CD4-positive, alpha-beta T cell (primary cell): ENCODE measurements around the gene GPX3. TPM values are rescaled to one million over a fixed set of nuclear protein-coding genes. Genes with fewer than 3 reads are reported as not detected.

Experiments used
- ATAC-seq: fragments of 200-7000 bp; cut with Tn5 transposase; one replicate; pipeline ENCODE4 v1.10.0; 2022; ENCODE audit warnings: mild to moderate bottlenecking; ENCODE audit not compliant: poor library complexity
- CTCF ChIA-PET: fragments of 350-600 bp; sonication (Branson Sonifier 250); formaldehyde crosslinking; loops from one replicate; lab custom pipeline; 2021; ENCODE audit warnings: antibody characterized with exemption, inconsistent platforms; lab: Charles Lee
- POLR2A ChIA-PET: fragments of 350-600 bp; sonication (Branson Sonifier 250); formaldehyde crosslinking; loops from one replicate; lab custom pipeline; 2021; ENCODE audit warnings: antibody characterized with exemption, inconsistent platforms; lab: Charles Lee
- DNase-seq, 14 experiments: peaks; one replicate each; pipeline ENCODE4 v3.0.0-alpha.2; 2013 to 2020; ENCODE audit warnings: mixed read lengths in 2 of 14
- H3K27ac ChIP-seq, 2 donors: one replicate each; pipeline versions ENCODE4 v1.5.1 to v1.7.0; 2013; ENCODE audit warnings: low read length in 2 of 2, low read depth in 1 of 2, mild to moderate bottlenecking in 1 of 2
- H3K27me3 ChIP-seq, 2 experiments: 1 replicate in 1 of 2; 2 replicates in 1 of 2; pipeline versions ENCODE4 v1.6.1 to v1.7.0; 2013; ENCODE audit warnings: low read length in 2 of 2, control low read depth in 1 of 2, mild to moderate bottlenecking in 1 of 2, moderate library complexity in 1 of 2; ENCODE audit not compliant: insufficient read depth in 2 of 2, control insufficient read depth in 1 of 2
- H3K36me3 ChIP-seq: one replicate; pipeline ENCODE4 v1.6.1; 2013; ENCODE audit warnings: low read length, control low read depth; ENCODE audit not compliant: insufficient read depth
- H3K4me1 ChIP-seq: one replicate; pipeline ENCODE4 v1.6.1; 2013; ENCODE audit warnings: low read length, control low read depth; ENCODE audit not compliant: insufficient read depth
- H3K4me3 ChIP-seq: one replicate; pipeline ENCODE4 v1.5.1; 2013; ENCODE audit warnings: mild to moderate bottlenecking, low read length, moderate library complexity
- H3K9me3 ChIP-seq, 2 experiments: 1 replicate in 1 of 2; 2 replicates in 1 of 2; pipeline versions ENCODE4 v1.6.1 to v1.7.0; 2013; ENCODE audit warnings: low read length in 2 of 2, mild to moderate bottlenecking in 2 of 2, control low read depth in 1 of 2, moderate library complexity in 1 of 2; ENCODE audit not compliant: control insufficient read depth in 1 of 2, insufficient read depth in 1 of 2
- H3K27ac Mint-ChIP-seq: one replicate; pipeline ENCODE4 v1.8.0; 2020; ENCODE audit warnings: mixed read lengths
- H3K27me3 Mint-ChIP-seq: one replicate; pipeline ENCODE4 v1.8.0; 2021; ENCODE audit warnings: mixed read lengths
- H3K36me3 Mint-ChIP-seq: one replicate; pipeline ENCODE4 v1.8.0; 2021; ENCODE audit warnings: low read depth, mixed read lengths
- H3K4me1 Mint-ChIP-seq: one replicate; pipeline ENCODE4 v1.8.0; 2021; ENCODE audit warnings: low read depth, mixed read lengths
- H3K4me3 Mint-ChIP-seq: one replicate; pipeline ENCODE4 v1.8.0; 2020; ENCODE audit warnings: mild to moderate bottlenecking, mixed read lengths
- H3K9me3 Mint-ChIP-seq: one replicate; pipeline ENCODE4 v1.8.0; 2020; ENCODE audit warnings: mixed read lengths
- intact Hi-C, 2 experiments: fragments of 100-400 bp; cut with DNase I in 1 of 2; cut with micrococcal nuclease in 1 of 2; formaldehyde crosslinking; loops; one replicate each; pipeline versions ENCODE4 v1.15.1 to v1.9.0; 2023 to 2025; cut with DNase I, micrococcal nuclease
- total RNA-seq, 174 experiments: library from RNA in 2 of 174; stranded (reverse) in 2 of 174; gene quantifications; one replicate each; pipeline ENCODE4 v1.2.3 and lab custom pipeline; 2021 to 2026
- TF ChIP-seq, protein P1 (sequence below): fragments of 200-600 bp; IDR thresholded peaks from one replicate; pipeline ENCODE4 v1.8.0; 2022; ENCODE audit warnings: antibody characterized with exemption, mild to moderate bottlenecking

The GPX3 gene
- total RNA-seq, 2 experiments from 2014 or later, result 0.58 TPM; not detected in 1

DNA sequence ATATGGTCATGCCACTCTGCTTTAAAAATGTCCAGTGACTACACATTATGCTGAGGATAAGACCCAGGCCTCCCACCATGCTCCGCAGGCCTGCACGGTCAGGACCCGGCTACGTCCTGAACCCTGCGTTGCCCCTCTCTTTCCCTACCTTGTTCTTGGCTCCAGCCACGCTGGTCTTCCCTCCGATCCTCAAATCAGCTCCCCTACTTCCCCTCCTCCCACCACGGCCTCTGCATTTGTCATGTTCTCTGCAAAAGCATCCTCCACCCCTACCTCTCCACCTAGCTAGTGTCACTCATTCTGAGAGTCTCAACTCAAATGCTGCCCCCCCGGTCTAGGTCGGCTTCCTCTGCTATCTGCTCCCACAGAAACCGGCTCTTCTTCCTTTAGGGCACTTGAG is 11.2 kb downstream of the GPX3 start:
- no peak overlapping the region for H3K27ac Mint-ChIP-seq

DNA sequence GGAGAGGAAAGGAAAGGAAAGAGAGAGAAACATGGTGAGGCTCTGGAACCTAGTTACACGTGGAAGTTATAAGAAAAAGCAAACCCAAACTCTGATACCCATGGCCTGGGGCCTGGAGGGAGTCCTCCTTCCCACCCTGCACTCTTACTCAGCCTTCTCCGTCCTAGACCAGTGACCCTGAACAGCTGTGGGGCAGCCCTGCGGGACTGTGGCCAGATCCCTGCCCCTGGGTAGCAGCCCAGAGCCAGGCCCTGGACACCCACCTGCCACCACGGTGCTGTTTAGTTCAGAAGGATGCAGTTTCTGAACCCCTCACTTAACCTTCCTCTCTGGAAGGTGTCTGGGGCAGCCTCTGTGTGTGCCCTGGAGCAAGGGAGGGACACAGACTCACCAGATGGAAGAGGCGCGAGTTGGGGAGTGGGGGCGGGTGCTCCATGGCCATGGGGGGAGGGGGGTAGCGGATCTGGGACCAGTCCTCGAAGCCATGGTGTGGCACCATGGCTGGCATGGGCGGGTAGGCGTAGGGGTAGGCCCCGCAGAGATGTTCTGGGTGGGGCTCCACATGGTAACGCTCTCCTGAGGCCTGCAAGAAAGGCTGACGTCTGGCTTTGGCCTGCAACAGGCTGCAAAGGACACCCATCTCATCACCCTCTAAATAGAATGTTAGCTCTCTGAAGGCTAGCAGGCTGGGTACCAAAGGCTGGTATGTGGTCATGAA is 13.0 kb downstream of the GPX3 start:
- intact Hi-C loops, result no loop called here
- TF ChIP-seq, protein P1, sequence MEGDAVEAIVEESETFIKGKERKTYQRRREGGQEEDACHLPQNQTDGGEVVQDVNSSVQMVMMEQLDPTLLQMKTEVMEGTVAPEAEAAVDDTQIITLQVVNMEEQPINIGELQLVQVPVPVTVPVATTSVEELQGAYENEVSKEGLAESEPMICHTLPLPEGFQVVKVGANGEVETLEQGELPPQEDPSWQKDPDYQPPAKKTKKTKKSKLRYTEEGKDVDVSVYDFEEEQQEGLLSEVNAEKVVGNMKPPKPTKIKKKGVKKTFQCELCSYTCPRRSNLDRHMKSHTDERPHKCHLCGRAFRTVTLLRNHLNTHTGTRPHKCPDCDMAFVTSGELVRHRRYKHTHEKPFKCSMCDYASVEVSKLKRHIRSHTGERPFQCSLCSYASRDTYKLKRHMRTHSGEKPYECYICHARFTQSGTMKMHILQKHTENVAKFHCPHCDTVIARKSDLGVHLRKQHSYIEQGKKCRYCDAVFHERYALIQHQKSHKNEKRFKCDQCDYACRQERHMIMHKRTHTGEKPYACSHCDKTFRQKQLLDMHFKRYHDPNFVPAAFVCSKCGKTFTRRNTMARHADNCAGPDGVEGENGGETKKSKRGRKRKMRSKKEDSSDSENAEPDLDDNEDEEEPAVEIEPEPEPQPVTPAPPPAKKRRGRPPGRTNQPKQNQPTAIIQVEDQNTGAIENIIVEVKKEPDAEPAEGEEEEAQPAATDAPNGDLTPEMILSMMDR, result no peak
- CTCF ChIA-PET, result no interaction called here
- no peak overlapping the region for H3K27ac Mint-ChIP-seq
- no peaks in the 10 kb centered on the region for H3K4me1 Mint-ChIP-seq
- no peaks in the 10 kb centered on the region for H3K27me3 Mint-ChIP-seq
- Histone ChIP-seq H3K4me1 (no peaks in the 10 kb centered on the region), H3K36me3 (peaks cover 94% of the 10 kb centered on the region), H3K9me3 (no peaks in the 10 kb centered on the region), H3K27me3 (no peaks in the 10 kb centered on the region), H3K27ac (no peak overlapping the region), H3K4me3 (no peak overlapping the region)
- peaks cover 99% of the 10 kb centered on the region for H3K36me3 Mint-ChIP-seq
- DNase-seq (no peak), ATAC-seq (no peak)
- POLR2A ChIA-PET, result no interaction called here
- no peak overlapping the region for H3K4me3 Mint-ChIP-seq
- H3K9me3 Mint-ChIP-seq, result no peaks in the 10 kb centered on the region

More for the DNA sequence above, 11.2 kb downstream of the GPX3 start:
- Histone ChIP-seq H3K4me1 (no peaks in the 10 kb centered on the region), H3K27me3 (no peaks in the 10 kb centered on the region), H3K36me3 (peaks cover 94% of the 10 kb centered on the region), H3K27ac (no peak overlapping the region), H3K9me3 (no peaks in the 10 kb centered on the region), H3K4me3 (no peak overlapping the region)
- H3K4me1 Mint-ChIP-seq, result no peaks in the 10 kb centered on the region
- no peaks in the 10 kb centered on the region for H3K27me3 Mint-ChIP-seq
- ChIA-PET POLR2A (interaction anchor here (0.6 kb wide), 1 partner anchor 376 kb away, joined by 3 read pairs; no protein-coding TSS in a partner anchor), CTCF (no interaction called here)
- ATAC-seq, result no peak
- no peak for DNase-seq
- TF ChIP-seq, protein P1, result no peak
- H3K36me3 Mint-ChIP-seq, result peaks cover 88% of the 10 kb centered on the region
- intact Hi-C loops, result no loop called here
- H3K9me3 Mint-ChIP-seq, result no peaks in the 10 kb centered on the region
- H3K4me3 Mint-ChIP-seq, result no peak overlapping the region

DNA sequence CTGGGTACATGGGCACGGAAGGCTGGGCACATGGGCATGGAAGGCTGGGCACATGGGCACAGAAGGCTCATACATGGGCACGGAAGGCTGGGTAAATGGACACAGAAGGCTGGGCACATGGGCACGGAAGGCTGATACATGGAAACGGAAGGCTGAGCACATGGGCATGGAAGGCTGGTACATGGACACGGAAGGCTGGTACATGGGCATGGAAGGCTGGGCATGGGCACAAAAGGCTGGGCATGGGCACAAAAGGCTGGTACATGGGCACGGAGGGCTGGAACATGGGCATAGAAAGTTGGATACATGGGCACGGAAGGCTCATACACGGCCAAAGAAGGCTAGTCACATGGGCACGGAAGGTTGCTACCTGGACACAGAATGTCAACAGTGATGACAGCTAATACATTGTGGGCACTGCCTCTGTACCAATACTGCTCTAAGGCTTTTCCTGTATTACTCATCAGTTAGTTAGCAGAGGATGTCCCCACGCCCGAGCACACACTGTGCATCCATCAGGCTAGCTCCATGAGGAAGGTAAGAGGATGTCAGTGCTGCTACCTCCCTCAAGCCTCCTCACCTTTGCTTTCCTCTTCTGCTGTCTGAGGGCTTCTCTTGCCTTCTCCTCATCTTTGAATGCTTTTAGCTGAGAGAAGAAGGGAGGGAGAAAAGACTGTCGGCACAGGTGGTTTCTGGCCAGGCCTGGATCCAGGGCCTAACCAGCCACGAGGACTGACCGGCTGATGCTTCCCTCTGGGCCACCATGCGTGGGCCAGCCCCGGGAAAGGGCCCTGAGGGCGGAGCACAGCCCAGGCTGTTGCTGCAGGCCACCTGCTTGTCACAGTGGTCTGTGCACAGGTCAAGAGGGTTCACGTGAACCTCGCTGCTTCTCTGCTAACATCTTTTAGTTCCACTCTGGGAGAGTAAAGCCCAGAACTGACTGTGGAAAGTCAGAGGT is 14.3 kb downstream of the GPX3 start:
- H3K27ac Mint-ChIP-seq, result no peak overlapping the region
- no peak for ATAC-seq
- H3K36me3 ChIP-seq, result peaks cover 94% of the 10 kb centered on the region
- TF ChIP-seq, protein P1, result no peak
- intact Hi-C loops, result no loop called here
- H3K4me1 ChIP-seq, result no peaks in the 10 kb centered on the region
- no peaks in the 10 kb centered on the region for H3K4me1 Mint-ChIP-seq
- ChIA-PET CTCF (interaction anchor here (1.5 kb wide), 1 partner anchor 81 kb away, joined by 5 read pairs; no protein-coding TSS in a partner anchor), POLR2A (no interaction called here)
- DNase-seq, result no peak
- peaks cover 99% of the 10 kb centered on the region for H3K36me3 Mint-ChIP-seq
- no peaks in the 10 kb centered on the region for H3K9me3 ChIP-seq
- no peak overlapping the region for H3K4me3 Mint-ChIP-seq
- no peaks in the 10 kb centered on the region for H3K27me3 ChIP-seq
- no peaks in the 10 kb centered on the region for H3K27me3 Mint-ChIP-seq
- no peak overlapping the region for H3K4me3 ChIP-seq
- no peak overlapping the region for H3K27ac ChIP-seq
- no peaks in the 10 kb centered on the region for H3K9me3 Mint-ChIP-seq
